Measurements from ENCODE around the gene DNAJB4.

The DNAJB4 gene

DNA sequence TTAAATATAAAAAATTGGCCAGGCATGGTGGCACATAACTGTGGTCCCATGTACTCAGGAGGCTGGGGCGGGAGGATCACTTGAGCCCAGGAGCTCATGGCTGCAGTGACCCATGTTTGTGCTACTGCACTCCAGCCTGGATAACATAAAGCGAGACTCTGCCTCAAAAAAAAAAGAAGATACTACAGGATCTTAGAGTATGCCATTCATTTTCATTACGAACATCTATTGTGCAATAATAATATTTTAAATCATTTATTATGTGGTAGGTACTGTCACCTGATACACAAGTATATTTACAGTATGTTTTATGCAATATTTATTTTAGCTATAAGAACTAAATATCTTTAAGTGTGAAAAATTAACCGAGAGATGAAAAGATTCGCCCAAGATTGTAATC, 31.7 kb downstream of the DNAJB4 start:
- Histone ChIP-seq H3K4me1 (ENCODE audit: insufficient read depth, insufficient read length) (no peaks in the 10 kb centered on the region), H3K27me3 (ENCODE audit: insufficient read depth, insufficient read length) (no peaks in the 10 kb centered on the region), H3K9ac (ENCODE audit: insufficient read length, low read depth) (no peak overlapping the region), H3K36me3 (ENCODE audit: insufficient read depth, insufficient read length, low read length) (no peaks in the 10 kb centered on the region), H3K4me3 (ENCODE audit: insufficient read length, low read depth) (no peak overlapping the region), H3K9me3 (ENCODE audit: insufficient read depth, low read length) (no peaks in the 10 kb centered on the region)
- DNase-seq (ENCODE audit: low read depth, low spot score) = no peak
- TF ChIP-seq YY1 (IDR thresholded peaks at IDR 0.05; ENCODE audit: insufficient read depth, insufficient read length) (no peak), ZNF274 (IDR thresholded peaks at IDR 0.05; ENCODE audit: low read depth, low read length) (no peak)

DNA sequence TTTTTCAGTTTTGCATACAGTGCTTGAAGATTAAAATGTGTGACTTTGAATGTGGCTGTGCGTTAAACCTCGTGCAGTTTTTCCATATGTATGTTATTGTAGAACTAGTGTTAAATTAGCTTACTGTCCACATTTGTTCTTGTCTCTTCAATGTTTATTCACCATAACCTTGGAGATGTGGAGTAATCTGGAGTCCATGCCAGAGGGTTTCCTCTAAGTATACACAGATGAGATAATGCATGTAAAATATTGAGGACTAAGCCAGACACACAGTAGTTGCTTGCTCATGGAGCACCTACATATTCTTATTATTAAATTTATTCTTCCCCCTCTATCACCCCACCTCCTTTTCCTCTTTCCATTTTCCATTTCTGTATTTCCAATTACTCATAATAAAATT, 33.3 kb downstream of the DNAJB4 start:
- peaks cover 2% of the 10 kb centered on the region for H3K27me3 ChIP-seq (ENCODE audit: insufficient read depth, insufficient read length)
- H3K36me3 ChIP-seq (ENCODE audit: insufficient read depth, insufficient read length, low read length) = no peaks in the 10 kb centered on the region
- H3K4me1 ChIP-seq (ENCODE audit: insufficient read depth, insufficient read length) = no peaks in the 10 kb centered on the region
- TF ChIP-seq ZNF274 (IDR thresholded peaks at IDR 0.05; ENCODE audit: low read depth, low read length) = no peak
- H3K9ac ChIP-seq (ENCODE audit: insufficient read length, low read depth) = no peak overlapping the region
- no peaks in the 10 kb centered on the region for H3K9me3 ChIP-seq (ENCODE audit: insufficient read depth, low read length)
- no peak overlapping the region for H3K4me3 ChIP-seq (ENCODE audit: insufficient read length, low read depth)
- no peak for DNase-seq (ENCODE audit: low read depth, low spot score)

DNA sequence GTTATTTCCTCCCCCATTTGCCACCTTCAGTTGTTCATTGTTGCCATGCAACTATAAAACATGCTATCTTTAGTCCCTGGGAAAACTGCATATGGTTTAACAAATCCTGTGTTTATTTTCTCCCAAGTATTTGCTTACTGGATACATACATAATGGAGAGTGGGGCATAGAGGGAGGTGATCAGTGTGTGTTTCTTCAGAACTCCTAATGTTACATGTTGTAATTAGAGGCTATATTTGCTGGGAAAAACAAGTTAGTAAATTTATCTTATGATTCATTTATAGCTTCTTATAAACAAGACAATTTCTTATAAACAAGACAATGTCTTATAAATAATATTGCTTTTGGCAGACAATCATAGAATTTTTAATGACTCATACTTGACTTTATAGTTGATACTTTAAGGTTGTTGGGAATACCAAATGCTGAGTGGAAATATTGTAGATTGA, 33.8 kb downstream of the DNAJB4 start:
- TF ChIP-seq SUZ12 (IDR thresholded peaks at IDR 0.05; ENCODE audit: extremely low read depth, insufficient read depth, insufficient read length) (no peak), ZNF274 (IDR thresholded peaks at IDR 0.05; ENCODE audit: low read depth, low read length) (no peak), YY1 (IDR thresholded peaks at IDR 0.05; ENCODE audit: insufficient read depth, insufficient read length) (no peak)
- DNase-seq (ENCODE audit: low read depth, low spot score) = no peak
- no peaks in the 10 kb centered on the region for H3K4me1 ChIP-seq (ENCODE audit: insufficient read depth, insufficient read length)
- H3K9ac ChIP-seq (ENCODE audit: insufficient read length, low read depth) = no peak overlapping the region
- H3K4me3 ChIP-seq (ENCODE audit: insufficient read length, low read depth) = no peak overlapping the region
- H3K27me3 ChIP-seq (ENCODE audit: insufficient read depth, insufficient read length) = peaks cover 6% of the 10 kb centered on the region
- no peaks in the 10 kb centered on the region for H3K36me3 ChIP-seq (ENCODE audit: insufficient read depth, insufficient read length, low read length)
- H3K9me3 ChIP-seq (ENCODE audit: insufficient read depth, low read length) = no peaks in the 10 kb centered on the region

DNA sequence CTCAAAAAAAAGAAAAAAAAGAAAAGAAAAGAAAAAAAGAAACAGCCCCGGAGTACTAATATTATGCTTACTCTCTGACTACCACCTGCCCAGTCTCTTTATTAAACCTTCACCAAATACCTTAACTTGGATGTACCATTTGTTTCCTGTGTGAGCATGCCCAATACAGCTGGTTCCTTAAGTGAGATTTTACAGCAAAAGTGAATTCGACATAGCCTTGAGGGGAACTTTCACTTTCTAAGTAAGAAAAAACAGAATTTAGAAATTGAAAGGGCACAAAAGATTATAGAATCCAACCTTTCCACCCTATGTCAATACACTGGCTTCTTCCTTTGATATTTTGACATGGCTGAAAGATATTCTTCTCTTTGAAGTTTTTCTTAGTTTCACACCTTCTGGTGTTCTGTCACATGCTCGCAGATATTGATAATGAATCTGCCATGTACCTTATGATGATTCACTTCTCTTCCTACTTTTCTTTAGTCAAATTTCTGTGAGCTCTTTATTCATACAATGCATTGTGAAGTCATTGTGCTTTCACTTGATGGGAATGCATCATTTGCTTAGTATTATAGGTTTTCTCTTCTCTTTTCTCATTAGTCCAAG, 35.8 kb downstream of the DNAJB4 start:
- Histone ChIP-seq H3K4me3 (ENCODE audit: insufficient read length, low read depth) (no peak overlapping the region), H3K4me1 (ENCODE audit: insufficient read depth, insufficient read length) (no peaks in the 10 kb centered on the region)
- no peak for TF ChIP-seq ZNF274 (IDR thresholded peaks at IDR 0.05; ENCODE audit: low read depth, low read length)
- no peak for TF ChIP-seq YY1 (IDR thresholded peaks at IDR 0.05; ENCODE audit: insufficient read depth, insufficient read length)
- TF ChIP-seq SUZ12 (IDR thresholded peaks at IDR 0.05; ENCODE audit: extremely low read depth, insufficient read depth, insufficient read length) = no peak

DNA sequence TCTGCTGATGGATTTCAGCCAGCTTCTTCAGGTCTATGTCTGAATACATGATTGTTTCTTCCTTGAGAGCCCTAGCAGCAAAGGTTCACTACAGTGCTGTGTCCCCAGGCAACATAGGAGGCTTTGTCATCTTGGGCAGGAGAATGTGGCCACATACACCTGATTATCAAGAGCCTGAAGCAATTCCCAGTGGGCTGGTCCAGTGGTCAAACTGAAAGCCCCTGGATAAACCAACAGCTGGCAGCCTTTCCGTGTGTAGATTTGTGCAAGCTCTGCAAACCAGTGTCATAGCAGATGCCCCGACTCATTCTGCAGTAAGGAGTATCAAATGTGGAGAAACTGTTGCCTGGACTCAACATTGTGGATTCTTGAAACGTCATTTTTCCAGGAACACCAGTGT, 38.7 kb downstream of the DNAJB4 start:
- no peaks in the 10 kb centered on the region for H3K9me3 ChIP-seq (ENCODE audit: insufficient read depth, low read length)
- H3K36me3 ChIP-seq (ENCODE audit: insufficient read depth, insufficient read length, low read length) = no peaks in the 10 kb centered on the region
- no peak overlapping the region for H3K9ac ChIP-seq (ENCODE audit: insufficient read length, low read depth)
- peaks cover 56% of the 10 kb centered on the region for H3K27me3 ChIP-seq (ENCODE audit: insufficient read depth, insufficient read length)
- no peak for DNase-seq (ENCODE audit: low read depth, low spot score)
- no peak overlapping the region for H3K4me3 ChIP-seq (ENCODE audit: insufficient read length, low read depth)
- no peak for TF ChIP-seq ZNF274 (IDR thresholded peaks at IDR 0.05; ENCODE audit: low read depth, low read length)
- TF ChIP-seq YY1 (IDR thresholded peaks at IDR 0.05; ENCODE audit: insufficient read depth, insufficient read length) = no peak
- TF ChIP-seq SUZ12 (IDR thresholded peaks at IDR 0.05; ENCODE audit: extremely low read depth, insufficient read depth, insufficient read length) = no peak
- no peaks in the 10 kb centered on the region for H3K4me1 ChIP-seq (ENCODE audit: insufficient read depth, insufficient read length)

More for the DNA sequence above, 35.8 kb downstream of the DNAJB4 start:
- Histone ChIP-seq H3K27me3 (ENCODE audit: insufficient read depth, insufficient read length) (peaks cover 27% of the 10 kb centered on the region), H3K9me3 (ENCODE audit: insufficient read depth, low read length) (no peaks in the 10 kb centered on the region), H3K9ac (ENCODE audit: insufficient read length, low read depth) (no peak overlapping the region), H3K36me3 (ENCODE audit: insufficient read depth, insufficient read length, low read length) (no peaks in the 10 kb centered on the region)
- DNase-seq (ENCODE audit: low read depth, low spot score) = no peak

DNA sequence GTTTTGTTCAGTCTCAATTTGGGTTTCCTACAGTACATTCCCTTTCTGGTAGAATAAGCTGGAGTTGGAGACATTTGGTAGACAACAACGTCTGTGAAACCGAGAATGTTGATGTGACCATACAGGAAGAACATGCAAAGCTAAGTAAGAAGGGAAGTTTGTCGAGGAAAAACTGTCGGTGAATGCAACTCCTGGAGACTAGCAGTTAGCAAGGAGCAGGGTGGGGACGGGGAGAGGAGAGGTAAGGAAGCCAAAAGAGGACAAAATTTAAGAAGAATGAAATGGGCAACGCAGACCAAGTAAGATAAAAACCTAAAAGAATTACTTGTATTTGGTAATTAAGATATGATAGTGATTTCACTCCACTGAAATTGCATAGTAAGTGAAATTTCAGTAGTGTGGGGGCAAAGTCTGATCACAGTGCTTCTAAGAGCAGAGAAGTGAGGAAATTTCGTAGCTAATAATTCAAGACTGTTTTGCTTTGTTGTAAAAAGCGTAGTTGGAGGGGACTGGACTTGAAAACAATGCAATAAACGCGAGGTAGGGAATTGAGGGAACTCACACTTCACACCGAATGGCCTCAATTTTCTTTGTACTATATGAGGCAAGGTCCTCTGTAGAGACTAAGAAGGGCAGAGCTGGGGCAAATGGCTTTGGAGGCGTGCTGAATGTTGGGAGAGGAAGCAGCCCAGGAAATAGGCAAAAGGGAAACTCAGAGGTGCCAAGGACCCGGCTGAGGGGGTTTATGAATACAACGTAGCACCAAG, 40.2 kb downstream of the DNAJB4 start:
- Histone ChIP-seq H3K9ac (ENCODE audit: insufficient read length, low read depth) (no peak overlapping the region), H3K4me3 (ENCODE audit: insufficient read length, low read depth) (peak overlapping the region; percentile 72)
- no peak for TF ChIP-seq YY1 (IDR thresholded peaks at IDR 0.05; ENCODE audit: insufficient read depth, insufficient read length)
- no peak for TF ChIP-seq SUZ12 (IDR thresholded peaks at IDR 0.05; ENCODE audit: extremely low read depth, insufficient read depth, insufficient read length)
- no peak for TF ChIP-seq ZNF274 (IDR thresholded peaks at IDR 0.05; ENCODE audit: low read depth, low read length)

DNA sequence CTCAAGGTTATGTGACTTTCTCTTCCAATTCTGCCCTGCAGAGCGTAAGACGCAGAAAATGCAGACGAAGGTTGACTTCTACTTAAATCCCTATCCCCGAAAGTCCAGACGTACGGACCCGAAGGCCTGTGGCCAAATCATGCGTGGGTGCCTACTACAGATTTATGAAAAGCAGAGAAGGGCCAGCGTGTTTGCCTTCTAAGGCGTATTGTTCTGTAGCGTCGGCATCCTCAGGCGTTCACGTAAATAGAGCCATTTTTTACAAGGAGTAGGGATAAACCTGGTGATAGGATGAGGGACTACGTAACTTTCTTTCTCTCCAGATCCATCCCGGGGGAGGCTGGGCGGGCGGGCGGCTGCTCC, 40.8 kb downstream of the DNAJB4 start:
- Histone ChIP-seq H3K9me3 (ENCODE audit: insufficient read depth, low read length) (no peaks in the 10 kb centered on the region), H3K4me1 (ENCODE audit: insufficient read depth, insufficient read length) (no peaks in the 10 kb centered on the region), H3K27me3 (ENCODE audit: insufficient read depth, insufficient read length) (peaks cover 60% of the 10 kb centered on the region), H3K9ac (ENCODE audit: insufficient read length, low read depth) (no peak overlapping the region), H3K4me3 (ENCODE audit: insufficient read length, low read depth) (peak overlapping the region; percentile 72), H3K36me3 (ENCODE audit: insufficient read depth, insufficient read length, low read length) (no peaks in the 10 kb centered on the region)
- TF ChIP-seq ZNF274 (IDR thresholded peaks at IDR 0.05; ENCODE audit: low read depth, low read length) (no peak), YY1 (IDR thresholded peaks at IDR 0.05; ENCODE audit: insufficient read depth, insufficient read length) (no peak), SUZ12 (IDR thresholded peaks at IDR 0.05; ENCODE audit: extremely low read depth, insufficient read depth, insufficient read length) (no peak)
- DNase-seq (ENCODE audit: low read depth, low spot score) = no peak

More for the DNA sequence above, 40.2 kb downstream of the DNAJB4 start:
- Histone ChIP-seq H3K27me3 (ENCODE audit: insufficient read depth, insufficient read length) (peaks cover 60% of the 10 kb centered on the region), H3K9me3 (ENCODE audit: insufficient read depth, low read length) (no peaks in the 10 kb centered on the region), H3K36me3 (ENCODE audit: insufficient read depth, insufficient read length, low read length) (no peaks in the 10 kb centered on the region), H3K4me1 (ENCODE audit: insufficient read depth, insufficient read length) (no peaks in the 10 kb centered on the region)
- DNase-seq (ENCODE audit: low read depth, low spot score) = no peak
